D721Med (cell line): ENCODE results near the gene BASP1.

Source experiments
- DNase-seq: peaks from one replicate; pipeline ENCODE4 v3.0.0; 2011; ENCODE audit warnings: low spot score; ENCODE audit not compliant: insufficient read length
- FAIRE-seq: peaks from 2 replicates; lab custom pipeline; 2011; peaks lifted over from hg19 to GRCh38; lab: Jason Lieb, UNC
- CTCF ChIP-seq: IDR thresholded peaks from 2 replicates; pipeline ENCODE4 v1.5.1; 2012; ENCODE audit warnings: mild to moderate bottlenecking, control low read depth; ENCODE audit not compliant: insufficient read depth; ENCODE audit errors: missing control alignments

The BASP1 gene

DNA sequence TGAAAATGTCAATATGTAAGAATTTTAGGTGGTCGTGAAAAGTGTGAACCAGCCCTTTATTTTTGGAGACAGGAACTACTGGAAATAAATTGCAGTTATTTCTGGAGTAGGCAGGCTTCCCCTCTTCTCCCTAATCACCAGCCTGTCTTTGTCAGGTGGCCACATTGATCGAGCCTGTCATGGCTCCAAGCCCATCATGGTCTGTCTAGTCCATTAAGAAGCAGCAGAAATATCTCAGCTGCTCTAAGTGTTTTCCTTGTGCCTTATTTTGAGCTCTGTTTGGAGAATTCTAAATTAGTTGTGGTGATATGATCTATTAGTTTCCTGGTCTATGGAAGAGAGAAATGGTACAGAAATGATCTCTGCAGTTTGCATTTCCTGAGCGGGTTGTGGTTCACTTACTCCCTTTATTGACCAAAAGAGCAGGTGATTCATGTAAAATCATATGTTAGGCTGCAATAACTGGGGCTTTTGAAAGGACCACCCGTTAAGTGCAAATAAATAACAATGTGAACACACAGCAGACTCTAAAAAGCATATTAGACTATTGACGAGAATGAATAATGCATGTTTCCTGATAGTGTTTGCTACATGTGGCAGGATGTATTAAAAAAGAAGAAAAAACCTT lies 42.3 kb downstream of the BASP1 start:
- FAIRE-seq: no peak
- no peak for TF ChIP-seq CTCF
- DNase-seq: no peak

DNA sequence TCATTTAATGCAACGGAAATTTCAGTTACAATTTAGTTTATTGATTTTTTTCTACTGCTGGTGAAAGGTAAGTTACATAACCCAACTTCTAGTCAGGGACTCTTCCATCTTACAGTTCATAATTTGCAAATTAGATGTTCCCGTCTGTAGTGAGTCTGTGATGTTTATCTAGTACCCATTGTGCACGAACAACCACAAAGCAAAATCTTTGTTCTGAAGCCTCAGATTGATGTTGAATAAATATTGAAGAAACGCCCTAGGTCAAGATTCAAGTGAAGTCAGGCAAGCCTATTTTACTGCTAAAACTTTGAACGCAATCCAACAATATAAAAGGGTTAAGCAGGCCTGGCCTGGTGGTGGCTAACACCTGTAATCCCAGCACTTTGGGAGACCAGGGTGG lies 43.1 kb downstream of the BASP1 start:
- DNase-seq (no peak), FAIRE-seq (no peak)
- TF ChIP-seq CTCF: no peak

DNA sequence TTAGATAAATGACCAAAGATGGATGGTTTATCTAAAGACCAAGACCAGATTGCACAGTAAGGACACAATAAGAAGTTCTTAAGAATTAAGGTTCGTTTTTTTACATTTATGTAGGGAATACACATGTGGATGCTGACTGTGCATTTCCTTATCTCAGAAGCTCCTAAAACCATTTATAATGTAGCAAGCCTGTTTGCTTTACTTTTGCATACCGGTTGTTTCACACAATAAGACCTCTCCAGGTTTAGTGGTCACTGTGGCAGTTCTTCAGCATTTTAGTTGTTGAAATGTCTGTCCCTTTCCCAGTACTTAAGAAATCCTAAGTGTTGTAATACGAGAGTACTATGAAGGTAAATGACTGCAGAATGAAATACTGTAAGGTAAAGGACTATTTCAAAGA lies 43.6 kb downstream of the BASP1 start:
- no peak for TF ChIP-seq CTCF
- FAIRE-seq (no peak), DNase-seq (no peak)

DNA sequence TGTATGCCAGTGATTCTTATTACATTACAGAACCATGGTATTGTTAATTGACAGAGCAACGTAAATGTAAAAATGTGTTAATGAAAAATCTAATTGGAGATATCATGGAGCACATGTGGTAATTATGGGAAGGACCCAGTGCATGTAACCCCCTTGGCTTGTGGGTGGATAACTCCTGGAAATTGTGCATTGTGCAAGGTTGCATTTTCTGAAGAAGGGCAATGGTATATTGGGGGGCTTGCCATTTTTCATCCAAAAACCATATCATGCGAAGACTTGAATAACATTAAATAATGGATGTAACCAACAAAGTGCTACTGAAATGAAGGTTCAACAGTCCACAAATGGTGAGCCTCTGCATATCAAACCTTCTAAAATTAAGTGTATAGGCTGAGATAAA lies 47.6 kb downstream of the BASP1 start:
- no peak for DNase-seq
- TF ChIP-seq CTCF: no peak
- no peak for FAIRE-seq

DNA sequence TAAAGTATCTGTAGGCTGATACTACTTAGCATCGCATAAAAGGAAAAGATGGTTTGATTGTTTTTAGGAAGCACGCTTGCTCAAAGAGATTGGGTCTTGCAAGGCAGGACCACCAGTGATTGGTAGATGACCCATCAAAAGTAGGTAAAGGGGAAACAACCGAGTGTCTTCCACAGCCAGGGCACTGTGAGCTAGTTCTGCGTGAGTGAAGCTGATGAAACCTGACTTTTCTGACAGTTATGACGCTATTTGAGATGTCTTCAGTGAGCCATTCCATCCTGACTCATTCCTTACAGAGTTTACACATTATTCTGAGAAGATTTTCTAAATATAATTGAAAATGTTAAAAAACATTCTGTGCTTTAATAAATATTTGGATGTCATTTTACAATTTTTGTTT lies 49.7 kb downstream of the BASP1 start:
- DNase-seq (no peak), FAIRE-seq (no peak)
- no peak for TF ChIP-seq CTCF

- no peak for DNase-seq
- no peak for TF ChIP-seq CTCF
- FAIRE-seq: no peak
These were observed 51.8 kb downstream of the BASP1 start for GRCh38 chr5:17269201-17269600.

DNA sequence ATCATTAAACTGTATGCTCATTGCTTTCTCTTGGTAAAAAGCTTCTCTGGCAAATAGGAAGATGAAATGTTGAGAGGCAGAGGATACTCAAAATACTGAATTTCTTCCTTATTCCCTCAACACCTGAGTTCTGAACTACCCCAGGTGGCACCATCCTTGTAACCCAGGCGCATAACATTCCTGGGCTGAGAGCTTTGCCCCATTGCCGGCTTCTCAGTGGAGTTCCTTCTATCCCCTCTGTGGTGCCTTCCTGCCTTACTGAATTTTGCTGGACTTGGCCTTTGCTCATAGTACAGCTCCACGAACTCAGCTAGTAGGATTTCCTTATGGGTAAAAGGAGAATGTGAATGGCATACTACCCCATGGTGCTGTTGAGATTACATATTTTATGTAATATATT lies 54.7 kb downstream of the BASP1 start:
- FAIRE-seq: no peak
- no peak for DNase-seq
- no peak for TF ChIP-seq CTCF
